ENCODE data around the gene NTN1. TPM values are rescaled to one million over a fixed set of nuclear protein-coding genes. Genes with fewer than 3 reads are reported as not detected.

The NTN1 gene
- total RNA-seq, 2 experiments from 2014 or later = not detected

DNA sequence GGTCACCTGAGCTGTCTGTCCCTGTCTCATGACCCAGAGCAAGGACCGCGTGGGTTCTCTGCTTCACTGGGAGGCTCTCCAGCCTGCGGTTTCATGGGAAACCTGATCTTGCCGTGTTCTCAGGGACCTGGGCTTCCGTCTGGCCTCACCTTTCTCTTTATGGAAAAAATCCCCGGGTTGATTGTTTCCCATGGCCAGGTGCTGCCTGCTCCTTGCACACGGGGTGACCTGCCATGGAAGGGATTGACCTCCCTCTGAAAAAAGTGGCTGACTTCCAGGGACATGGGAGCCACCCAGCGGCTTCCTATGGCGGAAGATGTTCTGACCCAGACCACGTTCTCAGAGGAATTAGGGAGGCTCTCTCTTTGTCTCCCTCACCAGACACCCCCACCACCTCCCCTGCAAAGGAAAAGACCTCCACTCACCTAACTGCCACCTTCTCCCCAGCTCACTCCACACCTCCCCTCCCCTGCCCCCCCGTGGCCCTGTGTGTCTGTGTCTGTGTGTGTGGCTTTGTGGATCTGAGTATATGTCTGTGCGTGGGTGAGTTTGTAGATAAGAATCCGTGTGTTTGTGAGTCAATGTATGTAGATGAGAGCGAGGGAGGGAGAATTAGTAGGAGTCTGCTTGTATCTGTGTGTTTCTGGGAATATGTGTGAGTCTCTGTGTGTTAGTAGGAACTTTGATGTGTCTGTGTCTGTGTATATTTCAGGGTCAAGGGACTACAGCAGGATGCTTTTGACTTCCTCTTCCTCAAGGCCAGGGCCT lies 154.6 kb downstream of the NTN1 start:
- Histone ChIP-seq H3K27ac (ENCODE audit: low read depth, low read length, poor library complexity, severe bottlenecking) (no peak overlapping the region), H2AFZ (ENCODE audit: low read length) (no peak overlapping the region), H3K36me3 (ENCODE audit: insufficient read depth, low read length) (no peaks in the 10 kb centered on the region), H4K20me1 (ENCODE audit: insufficient read depth, low read length) (no peaks in the 10 kb centered on the region), H3K9me3 (ENCODE audit: low read length) (no peaks in the 10 kb centered on the region), H3K4me1 (ENCODE audit: insufficient read depth, low read length, poor library complexity, severe bottlenecking) (no peaks in the 10 kb centered on the region), H3K9me2 (ENCODE audit: insufficient read depth, low read length) (no peaks in the 10 kb centered on the region), H3K4me3 (ENCODE audit: low read depth, low read length, poor library complexity, severe bottlenecking) (no peak overlapping the region), H3K79me2 (ENCODE audit: insufficient read depth, low read depth, low read length) (no peaks in the 10 kb centered on the region), H3K4me2 (ENCODE audit: low read length) (no peak overlapping the region)
- BruUV-seq (replicated peaks) = no TSS peak
- ChIA-PET CTCF (ENCODE audit: unreplicated experiment) (no interaction called here), POLR2A (no interaction called here)
- no peak for DNase-seq (ENCODE audit: low spot score)
- no peak for TF ChIP-seq EZH2phosphoT487 (IDR thresholded peaks at IDR 0.05; ENCODE audit: borderline replicate concordance, low read depth, low read length)
- TF ChIP-seq, protein P1, sequence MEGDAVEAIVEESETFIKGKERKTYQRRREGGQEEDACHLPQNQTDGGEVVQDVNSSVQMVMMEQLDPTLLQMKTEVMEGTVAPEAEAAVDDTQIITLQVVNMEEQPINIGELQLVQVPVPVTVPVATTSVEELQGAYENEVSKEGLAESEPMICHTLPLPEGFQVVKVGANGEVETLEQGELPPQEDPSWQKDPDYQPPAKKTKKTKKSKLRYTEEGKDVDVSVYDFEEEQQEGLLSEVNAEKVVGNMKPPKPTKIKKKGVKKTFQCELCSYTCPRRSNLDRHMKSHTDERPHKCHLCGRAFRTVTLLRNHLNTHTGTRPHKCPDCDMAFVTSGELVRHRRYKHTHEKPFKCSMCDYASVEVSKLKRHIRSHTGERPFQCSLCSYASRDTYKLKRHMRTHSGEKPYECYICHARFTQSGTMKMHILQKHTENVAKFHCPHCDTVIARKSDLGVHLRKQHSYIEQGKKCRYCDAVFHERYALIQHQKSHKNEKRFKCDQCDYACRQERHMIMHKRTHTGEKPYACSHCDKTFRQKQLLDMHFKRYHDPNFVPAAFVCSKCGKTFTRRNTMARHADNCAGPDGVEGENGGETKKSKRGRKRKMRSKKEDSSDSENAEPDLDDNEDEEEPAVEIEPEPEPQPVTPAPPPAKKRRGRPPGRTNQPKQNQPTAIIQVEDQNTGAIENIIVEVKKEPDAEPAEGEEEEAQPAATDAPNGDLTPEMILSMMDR (conservative IDR thresholded peaks at IDR 0.05; ENCODE audit: low read length) = no peak
- intact Hi-C loops (cut with micrococcal nuclease; ENCODE audit: unreplicated experiment) = no loop called here

DNA sequence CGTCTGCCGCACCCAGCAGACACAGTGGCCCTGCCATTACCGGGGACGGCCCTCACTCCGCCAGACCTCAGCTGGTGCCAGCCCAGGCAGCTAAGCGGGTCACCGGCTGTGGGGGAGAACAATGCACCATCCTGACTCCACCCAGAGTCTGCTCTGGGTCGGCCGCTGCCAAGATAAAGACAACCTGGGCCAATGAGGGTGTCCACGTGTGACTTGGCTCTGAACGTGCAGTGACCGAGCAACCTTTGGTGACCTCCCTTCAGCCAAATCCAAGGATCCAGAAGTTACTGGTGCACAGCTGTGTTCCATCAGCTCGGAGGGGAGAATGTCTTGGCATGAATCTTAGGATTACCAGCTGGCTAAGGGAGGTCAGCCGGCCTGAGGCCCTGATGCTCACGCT lies 155.9 kb downstream of the NTN1 start:
- no peaks in the 10 kb centered on the region for H3K9me3 ChIP-seq (ENCODE audit: low read length)
- no peak overlapping the region for H2AFZ ChIP-seq (ENCODE audit: low read length)
- H3K4me1 ChIP-seq (ENCODE audit: insufficient read depth, low read length, poor library complexity, severe bottlenecking) = no peaks in the 10 kb centered on the region
- no peak overlapping the region for H3K4me2 ChIP-seq (ENCODE audit: low read length)
- no peak for TF ChIP-seq EZH2phosphoT487 (IDR thresholded peaks at IDR 0.05; ENCODE audit: borderline replicate concordance, low read depth, low read length)
- TF ChIP-seq, protein P1 (conservative IDR thresholded peaks at IDR 0.05; ENCODE audit: low read length) = no peak
- H3K9me2 ChIP-seq (ENCODE audit: insufficient read depth, low read length) = no peaks in the 10 kb centered on the region
- no peak overlapping the region for H3K27ac ChIP-seq (ENCODE audit: low read depth, low read length, poor library complexity, severe bottlenecking)
- no TSS peak for BruUV-seq (replicated peaks)
- H3K79me2 ChIP-seq (ENCODE audit: insufficient read depth, low read depth, low read length) = no peaks in the 10 kb centered on the region
- intact Hi-C loops (cut with micrococcal nuclease; ENCODE audit: unreplicated experiment) = no loop called here
- H4K20me1 ChIP-seq (ENCODE audit: insufficient read depth, low read length) = no peaks in the 10 kb centered on the region
- no peak overlapping the region for H3K4me3 ChIP-seq (ENCODE audit: low read depth, low read length, poor library complexity, severe bottlenecking)
- DNase-seq (ENCODE audit: low spot score) = no peak
- H3K36me3 ChIP-seq (ENCODE audit: insufficient read depth, low read length) = no peaks in the 10 kb centered on the region
- ChIA-PET CTCF (ENCODE audit: unreplicated experiment) (no interaction called here), POLR2A (no interaction called here)

DNA sequence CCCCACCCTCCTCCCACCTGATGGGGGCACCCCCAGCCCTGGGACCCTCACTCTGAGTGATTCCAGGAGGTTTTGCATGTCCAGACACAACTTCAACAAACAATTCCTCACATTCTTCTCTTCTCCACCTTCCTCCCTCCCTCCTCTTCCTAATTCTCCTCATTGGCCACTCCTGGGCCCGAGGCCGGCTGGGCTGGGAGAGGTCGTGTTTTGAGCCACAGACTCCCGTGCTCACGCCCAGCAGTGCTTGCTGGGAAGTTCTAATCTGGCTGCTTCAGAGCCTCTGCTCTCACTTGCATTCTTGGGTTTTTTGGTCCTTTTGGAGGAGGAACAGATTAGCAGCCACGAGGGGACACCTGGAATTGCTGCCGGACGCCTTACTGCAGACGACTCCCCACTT lies 157.0 kb downstream of the NTN1 start:
- Histone ChIP-seq H3K4me1 (ENCODE audit: insufficient read depth, low read length, poor library complexity, severe bottlenecking) (no peaks in the 10 kb centered on the region), H3K4me3 (ENCODE audit: low read depth, low read length, poor library complexity, severe bottlenecking) (no peak overlapping the region), H3K27ac (ENCODE audit: low read depth, low read length, poor library complexity, severe bottlenecking) (no peak overlapping the region), H3K4me2 (ENCODE audit: low read length) (no peak overlapping the region), H2AFZ (ENCODE audit: low read length) (no peak overlapping the region), H3K9me3 (ENCODE audit: low read length) (no peaks in the 10 kb centered on the region), H3K79me2 (ENCODE audit: insufficient read depth, low read depth, low read length) (no peaks in the 10 kb centered on the region), H3K36me3 (ENCODE audit: insufficient read depth, low read length) (no peaks in the 10 kb centered on the region), H3K9me2 (ENCODE audit: insufficient read depth, low read length) (no peaks in the 10 kb centered on the region), H4K20me1 (ENCODE audit: insufficient read depth, low read length) (no peaks in the 10 kb centered on the region)
- TF ChIP-seq, protein P1 (conservative IDR thresholded peaks at IDR 0.05; ENCODE audit: low read length) = no peak
- no peak for TF ChIP-seq EZH2phosphoT487 (IDR thresholded peaks at IDR 0.05; ENCODE audit: borderline replicate concordance, low read depth, low read length)
- CTCF ChIA-PET (ENCODE audit: unreplicated experiment) = no interaction called here
- BruUV-seq (replicated peaks) = no TSS peak
- POLR2A ChIA-PET = no interaction called here
- intact Hi-C loops (cut with micrococcal nuclease; ENCODE audit: unreplicated experiment) = no loop called here
- no peak for DNase-seq (ENCODE audit: low spot score)

All from OCI-LY7 (cell line).